HL-60/S4 (cell line): ENCODE data around the gene PLEKHA4.

Source experiments
- in situ Hi-C: fragments of 300-500 bp; cut with MboI; formaldehyde crosslinking; loops from 2 replicates; pipeline ENCODE4 v1.14.3; 2022; ENCODE audit warnings: low sequenced_read_pairs

PLEKHA4 gene

GRCh38 chr19:48805452-48805851, 63.0 kb downstream of the PLEKHA4 start:
- in situ Hi-C loops = no loop called here

- in situ Hi-C loops = no loop called here
These were observed 63.9 kb downstream of the PLEKHA4 start for GRCh38 chr19:48804496-48804895.

GRCh38 chr19:48802623-48803022, 65.8 kb downstream of the PLEKHA4 start:
- in situ Hi-C loops = no loop called here

- in situ Hi-C loops = no loop called here
These were observed 68.8 kb downstream of the PLEKHA4 start for GRCh38 chr19:48799358-48800300.

GRCh38 chr19:48798937-48799336, 69.5 kb downstream of the PLEKHA4 start:
- in situ Hi-C loops = no loop called here

GRCh38 chr19:48797103-48797502, 71.3 kb downstream of the PLEKHA4 start:
- in situ Hi-C loops = no loop called here

- in situ Hi-C loops = no loop called here
These were observed 71.9 kb downstream of the PLEKHA4 start for GRCh38 chr19:48796298-48797083.

GRCh38 chr19:48795685-48796070, 72.7 kb downstream of the PLEKHA4 start:
- in situ Hi-C loops = no loop called here

GRCh38 chr19:48795055-48795684, 73.2 kb downstream of the PLEKHA4 start:
- in situ Hi-C loops = no loop called here

GRCh38 chr19:48794291-48794690, 74.1 kb downstream of the PLEKHA4 start:
- in situ Hi-C loops = loop anchor here (5.0 kb wide), 1 partner anchor 178 kb away; no protein-coding TSS in a partner anchor

GRCh38 chr19:48793271-48793670, 75.1 kb downstream of the PLEKHA4 start:
- in situ Hi-C loops = loop anchor here (5.0 kb wide), 1 partner anchor 179 kb away; no protein-coding TSS in a partner anchor

GRCh38 chr19:48787331-48787730, 81.1 kb downstream of the PLEKHA4 start:
- in situ Hi-C loops = loop anchor here (10.0 kb wide), 1 partner anchor 437 kb away; no protein-coding TSS in a partner anchor
